ENCODE data around the gene B4GALT6.

The B4GALT6 gene

DNA sequence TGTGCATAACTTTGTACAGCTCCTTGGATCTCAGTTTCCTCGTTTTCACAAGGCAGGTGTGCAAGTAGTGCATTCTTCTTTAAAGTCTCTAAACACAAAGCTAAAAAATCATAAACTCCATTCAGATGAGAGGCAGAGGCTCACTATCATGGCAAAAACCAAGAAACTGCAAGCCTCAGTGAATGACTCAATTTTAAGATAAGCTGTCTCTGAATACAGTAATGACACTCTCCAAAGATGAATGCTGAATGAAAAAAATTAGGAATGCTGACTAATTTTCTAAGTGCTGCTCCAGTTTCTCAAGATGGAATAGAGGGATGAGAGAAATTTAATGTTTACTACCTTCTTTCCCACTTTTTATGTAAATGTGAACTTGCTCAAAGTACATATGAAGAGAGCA, 17.2 kb downstream of the B4GALT6 start:
- H3K9me3 ChIP-seq, result no peaks in the 10 kb centered on the region
- no peaks in the 10 kb centered on the region for H3K27me3 ChIP-seq
- TF ChIP-seq, protein P1, sequence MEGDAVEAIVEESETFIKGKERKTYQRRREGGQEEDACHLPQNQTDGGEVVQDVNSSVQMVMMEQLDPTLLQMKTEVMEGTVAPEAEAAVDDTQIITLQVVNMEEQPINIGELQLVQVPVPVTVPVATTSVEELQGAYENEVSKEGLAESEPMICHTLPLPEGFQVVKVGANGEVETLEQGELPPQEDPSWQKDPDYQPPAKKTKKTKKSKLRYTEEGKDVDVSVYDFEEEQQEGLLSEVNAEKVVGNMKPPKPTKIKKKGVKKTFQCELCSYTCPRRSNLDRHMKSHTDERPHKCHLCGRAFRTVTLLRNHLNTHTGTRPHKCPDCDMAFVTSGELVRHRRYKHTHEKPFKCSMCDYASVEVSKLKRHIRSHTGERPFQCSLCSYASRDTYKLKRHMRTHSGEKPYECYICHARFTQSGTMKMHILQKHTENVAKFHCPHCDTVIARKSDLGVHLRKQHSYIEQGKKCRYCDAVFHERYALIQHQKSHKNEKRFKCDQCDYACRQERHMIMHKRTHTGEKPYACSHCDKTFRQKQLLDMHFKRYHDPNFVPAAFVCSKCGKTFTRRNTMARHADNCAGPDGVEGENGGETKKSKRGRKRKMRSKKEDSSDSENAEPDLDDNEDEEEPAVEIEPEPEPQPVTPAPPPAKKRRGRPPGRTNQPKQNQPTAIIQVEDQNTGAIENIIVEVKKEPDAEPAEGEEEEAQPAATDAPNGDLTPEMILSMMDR (IDR thresholded peaks at IDR 0.05), result no peak
- no peaks in the 10 kb centered on the region for H3K36me3 ChIP-seq
- H3K4me1 ChIP-seq (ENCODE audit: control insufficient read depth in 1 of 2, insufficient read depth in 1 of 2, low read depth in 1 of 2, low read length in 1 of 2), result no peaks in the 10 kb centered on the region
- H3K4me3 ChIP-seq (ENCODE audit: low read depth in 1 of 2, low read length in 1 of 2), result no peak overlapping the region
- no peak overlapping the region for H3K27ac ChIP-seq

DNA sequence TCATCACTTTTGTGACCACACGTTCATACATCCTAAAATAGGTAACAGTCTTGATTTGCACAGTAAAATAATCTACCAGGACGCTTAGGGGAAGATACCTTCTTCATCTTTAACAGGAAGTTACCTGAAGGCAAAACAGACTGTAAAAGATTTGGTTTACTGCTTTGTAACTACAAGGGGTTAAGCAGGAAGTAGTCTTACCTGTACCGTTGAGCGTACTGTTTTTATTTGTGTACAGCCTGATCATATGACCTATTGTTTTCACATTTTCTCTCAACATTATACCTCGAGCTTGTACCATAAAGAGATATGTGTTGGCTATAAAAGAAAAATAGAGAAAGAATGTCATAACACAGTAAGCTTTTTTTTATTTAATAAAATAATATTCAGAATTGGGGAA, 18.3 kb downstream of the B4GALT6 start:
- TF ChIP-seq, protein P1 (IDR thresholded peaks at IDR 0.05), result no peak
- H3K9me3 ChIP-seq, result no peaks in the 10 kb centered on the region
- H3K4me3 ChIP-seq (ENCODE audit: low read depth in 1 of 2, low read length in 1 of 2), result no peak overlapping the region
- no peaks in the 10 kb centered on the region for H3K27me3 ChIP-seq
- no peaks in the 10 kb centered on the region for H3K36me3 ChIP-seq
- no peak overlapping the region for H3K27ac ChIP-seq
- no peaks in the 10 kb centered on the region for H3K4me1 ChIP-seq (ENCODE audit: control insufficient read depth in 1 of 2, insufficient read depth in 1 of 2, low read depth in 1 of 2, low read length in 1 of 2)

DNA sequence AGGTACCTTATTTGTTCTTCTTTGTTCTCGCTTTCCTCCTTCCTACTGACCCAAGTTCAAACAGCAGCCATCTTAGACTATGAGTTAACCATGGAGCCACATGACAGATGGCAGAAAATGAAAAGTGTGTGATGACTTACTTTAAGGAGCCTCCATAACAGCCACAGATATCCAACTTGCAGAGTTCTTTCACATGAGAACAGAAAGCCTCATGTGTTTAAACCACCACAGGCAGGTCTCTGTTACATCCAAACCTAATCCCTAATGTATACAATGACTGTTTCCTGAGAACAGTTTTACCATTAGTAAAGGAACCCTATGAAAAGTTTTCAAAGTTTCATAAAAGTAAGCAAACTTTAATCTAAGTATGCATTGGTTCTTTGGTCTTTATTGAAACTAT, 20.3 kb downstream of the B4GALT6 start:
- TF ChIP-seq, protein P1 (IDR thresholded peaks at IDR 0.05), result no peak
- H3K4me3 ChIP-seq (ENCODE audit: low read depth in 1 of 2, low read length in 1 of 2), result no peak overlapping the region
- no peaks in the 10 kb centered on the region for H3K9me3 ChIP-seq
- H3K27ac ChIP-seq, result no peak overlapping the region
- no peaks in the 10 kb centered on the region for H3K36me3 ChIP-seq
- no peaks in the 10 kb centered on the region for H3K4me1 ChIP-seq (ENCODE audit: control insufficient read depth in 1 of 2, insufficient read depth in 1 of 2, low read depth in 1 of 2, low read length in 1 of 2)
- H3K27me3 ChIP-seq, result no peaks in the 10 kb centered on the region

DNA sequence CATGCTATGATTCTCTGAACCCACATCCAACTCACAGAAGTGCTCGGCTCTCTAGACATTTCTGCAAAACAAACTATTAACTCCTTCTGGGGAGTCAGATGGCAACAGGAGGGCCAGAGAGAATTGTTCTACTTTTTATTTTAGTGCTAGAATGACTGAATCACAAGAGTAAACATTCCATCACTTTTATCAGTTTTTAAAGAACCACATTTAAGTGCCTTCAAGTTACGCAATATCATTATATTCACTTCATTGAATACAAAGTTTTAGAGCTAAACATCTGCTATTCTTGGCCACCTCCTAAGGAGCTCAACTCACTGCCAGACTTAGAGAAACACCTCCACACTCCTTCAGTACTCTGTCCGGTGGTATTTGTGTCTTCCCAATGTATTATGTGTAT, 22.4 kb downstream of the B4GALT6 start:
- no peak overlapping the region for H3K4me3 ChIP-seq (ENCODE audit: low read depth in 1 of 2, low read length in 1 of 2)
- no peaks in the 10 kb centered on the region for H3K4me1 ChIP-seq (ENCODE audit: control insufficient read depth in 1 of 2, insufficient read depth in 1 of 2, low read depth in 1 of 2, low read length in 1 of 2)
- H3K27me3 ChIP-seq, result no peaks in the 10 kb centered on the region
- H3K27ac ChIP-seq, result no peak overlapping the region
- no peaks in the 10 kb centered on the region for H3K9me3 ChIP-seq
- TF ChIP-seq, protein P1 (IDR thresholded peaks at IDR 0.05), result no peak
- no peaks in the 10 kb centered on the region for H3K36me3 ChIP-seq

DNA sequence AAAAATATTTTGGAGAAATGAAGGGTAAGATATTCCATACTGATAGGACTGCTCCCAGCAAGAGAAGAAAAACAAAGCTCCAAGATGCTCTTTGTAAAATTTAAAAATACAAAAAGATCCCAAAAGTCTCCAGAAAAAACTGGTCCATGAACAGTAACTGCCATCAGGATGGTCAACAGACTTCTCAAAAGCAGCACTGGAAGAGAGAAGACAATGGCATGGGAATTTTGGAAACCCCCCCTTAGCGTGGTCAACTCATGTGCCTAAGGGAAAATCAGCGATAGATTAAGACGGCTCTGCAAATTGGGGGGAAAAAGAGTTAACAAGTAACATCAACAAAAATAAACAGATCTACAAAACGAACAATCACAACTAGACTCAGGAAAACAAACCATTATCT, 23.6 kb downstream of the B4GALT6 start:
- Histone ChIP-seq H3K4me1 (ENCODE audit: control insufficient read depth in 1 of 2, insufficient read depth in 1 of 2, low read depth in 1 of 2, low read length in 1 of 2) (no peaks in the 10 kb centered on the region), H3K27me3 (no peaks in the 10 kb centered on the region), H3K4me3 (ENCODE audit: low read depth in 1 of 2, low read length in 1 of 2) (no peak overlapping the region), H3K9me3 (no peaks in the 10 kb centered on the region), H3K36me3 (no peaks in the 10 kb centered on the region), H3K27ac (no peak overlapping the region)
- TF ChIP-seq, protein P1 (IDR thresholded peaks at IDR 0.05), result no peak

DNA sequence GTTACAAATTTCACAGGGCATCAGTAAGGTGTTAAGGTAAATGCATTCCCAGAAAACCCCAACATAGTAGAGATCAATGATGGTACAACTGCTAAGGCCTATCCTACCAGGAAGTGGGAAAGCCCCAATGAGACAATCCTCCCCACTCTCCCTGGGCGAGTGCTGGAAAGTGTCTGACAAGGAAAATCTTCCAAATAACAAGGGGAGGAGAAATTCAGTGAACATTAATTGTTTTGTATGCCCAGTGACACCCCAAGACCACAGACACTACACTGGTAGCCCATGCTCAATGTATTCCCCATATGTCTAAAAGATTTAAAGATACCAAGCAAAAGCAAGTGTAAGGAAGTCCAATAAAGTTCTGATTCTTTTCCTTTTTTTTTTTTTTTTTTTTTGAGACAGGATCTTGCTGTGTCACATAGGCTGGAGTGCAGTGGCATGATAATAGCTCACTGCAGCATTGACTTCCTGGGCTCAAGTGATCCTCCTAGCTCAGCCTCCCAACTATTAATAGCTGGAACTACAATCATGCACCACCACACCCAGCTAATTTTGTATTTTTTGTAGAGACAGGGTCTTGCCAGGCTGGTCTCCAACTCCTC, 24.7 kb downstream of the B4GALT6 start:
- TF ChIP-seq, protein P1 (IDR thresholded peaks at IDR 0.05), result no peak
- Histone ChIP-seq H3K4me3 (ENCODE audit: low read depth in 1 of 2, low read length in 1 of 2) (no peak overlapping the region), H3K27ac (no peak overlapping the region), H3K4me1 (ENCODE audit: control insufficient read depth in 1 of 2, insufficient read depth in 1 of 2, low read depth in 1 of 2, low read length in 1 of 2) (no peaks in the 10 kb centered on the region), H3K27me3 (no peaks in the 10 kb centered on the region), H3K36me3 (no peaks in the 10 kb centered on the region), H3K9me3 (no peaks in the 10 kb centered on the region)

Data from neutrophil (primary cell).